Measurements from ENCODE around the gene BCAS3.
"Not testable (repeated sequence)": the region's sequence is repeated elsewhere in the genome, so short reads cannot be mapped to it uniquely, and the experiment has no call there.

BCAS3 gene

DNA sequence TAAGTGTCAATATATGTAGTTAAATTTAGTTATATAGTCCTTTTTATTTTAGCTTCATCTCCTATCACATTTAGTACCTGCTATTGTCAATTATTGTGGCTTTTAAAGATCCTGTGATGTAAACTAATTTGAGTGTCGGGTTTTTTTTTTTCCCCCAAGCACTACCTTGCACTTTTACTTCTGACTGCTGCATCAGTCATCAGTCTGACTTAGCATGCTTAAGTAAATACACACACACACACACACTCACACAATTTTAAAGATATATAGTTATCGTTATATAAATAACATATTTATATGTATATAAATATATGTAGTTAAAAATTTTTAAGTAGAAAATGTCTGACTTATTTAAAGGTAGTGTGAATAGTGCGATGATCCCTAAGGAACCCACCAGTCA is 127.2 kb downstream of the BCAS3 start:
- no peak for DNase-seq

- no peak for DNase-seq
Observed at GRCh38 chr17:60809421-60809820, 131.8 kb downstream of the BCAS3 start.

DNA sequence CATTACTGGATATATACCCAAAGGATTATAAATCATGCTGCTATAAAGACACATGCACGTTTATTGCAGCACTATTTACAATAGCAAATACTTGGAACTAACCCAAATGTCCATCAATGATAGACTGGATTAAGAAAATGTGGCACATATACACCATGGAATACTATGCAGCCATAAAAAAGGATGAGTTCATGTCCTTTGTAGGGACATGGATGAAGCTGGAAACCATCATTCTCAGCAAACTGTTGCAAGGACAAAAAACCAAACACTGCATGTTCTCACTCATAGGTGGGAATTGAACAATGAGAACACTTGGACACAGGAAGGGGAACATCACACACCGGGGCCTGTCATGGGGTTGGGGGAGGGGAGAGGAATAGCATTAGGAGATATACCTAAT is 137.3 kb downstream of the BCAS3 start:
- DNase-seq: not testable (repeated sequence)

GRCh38 chr17:60817192-60817591 is 139.5 kb downstream of the BCAS3 start:
- DNase-seq: no peak

DNA sequence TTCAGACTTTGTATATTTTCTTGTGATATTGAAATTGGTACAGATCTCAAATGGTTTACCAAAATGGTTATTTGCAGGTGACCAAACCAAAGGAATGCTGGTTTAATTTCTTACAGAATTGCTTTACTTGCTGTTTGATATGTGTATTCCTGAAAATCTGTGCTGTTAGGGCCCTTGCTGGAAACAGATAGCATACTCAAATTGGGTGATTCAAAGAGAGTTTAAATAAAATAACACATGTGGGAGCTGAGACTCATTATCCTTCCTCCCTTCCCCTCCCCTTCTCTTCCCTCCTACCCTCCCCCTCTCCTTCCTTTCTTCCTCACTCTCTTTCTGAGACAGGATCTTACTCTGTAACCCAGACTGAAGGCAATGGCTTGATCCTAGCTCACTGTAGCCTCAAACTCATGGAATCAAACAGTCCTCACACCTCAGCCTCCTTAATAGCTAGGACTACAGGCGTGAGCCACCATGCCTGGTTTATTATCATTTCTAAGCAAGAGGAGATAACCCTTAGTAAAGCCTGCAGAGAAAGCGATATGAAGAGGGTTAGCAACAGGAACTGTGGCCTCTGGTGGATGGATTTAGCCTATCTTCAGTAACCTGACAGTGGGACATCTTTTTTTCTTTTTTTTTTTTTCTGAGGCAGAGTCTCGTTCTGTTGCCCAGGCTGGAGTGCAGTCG is 141.9 kb downstream of the BCAS3 start:
- DNase-seq: no peak

GRCh38 chr17:60823515-60823914 is 145.9 kb downstream of the BCAS3 start:
- DNase-seq: no peak

GRCh38 chr17:60825351-60825750 is 147.7 kb downstream of the BCAS3 start:
- no peak for DNase-seq

DNA sequence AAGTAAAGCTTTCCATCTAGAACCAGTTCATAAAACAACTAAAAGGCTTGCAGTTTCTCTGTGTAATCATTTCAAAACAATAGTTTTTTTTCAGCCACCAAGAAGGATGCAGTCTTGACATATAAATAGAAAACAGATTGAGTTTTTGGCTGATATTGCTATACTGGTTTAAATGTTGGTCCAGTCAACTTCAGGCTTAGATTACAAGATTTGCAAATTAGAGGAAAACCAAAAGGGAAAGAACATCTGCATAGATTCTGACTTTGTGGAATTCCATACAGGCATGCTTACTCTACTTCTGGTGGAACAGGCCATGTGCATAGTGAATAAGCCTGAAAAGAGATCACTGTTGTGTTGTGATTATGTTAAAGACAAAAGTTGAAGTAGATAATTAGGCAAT is 150.3 kb downstream of the BCAS3 start:
- DNase-seq: no peak

DNA sequence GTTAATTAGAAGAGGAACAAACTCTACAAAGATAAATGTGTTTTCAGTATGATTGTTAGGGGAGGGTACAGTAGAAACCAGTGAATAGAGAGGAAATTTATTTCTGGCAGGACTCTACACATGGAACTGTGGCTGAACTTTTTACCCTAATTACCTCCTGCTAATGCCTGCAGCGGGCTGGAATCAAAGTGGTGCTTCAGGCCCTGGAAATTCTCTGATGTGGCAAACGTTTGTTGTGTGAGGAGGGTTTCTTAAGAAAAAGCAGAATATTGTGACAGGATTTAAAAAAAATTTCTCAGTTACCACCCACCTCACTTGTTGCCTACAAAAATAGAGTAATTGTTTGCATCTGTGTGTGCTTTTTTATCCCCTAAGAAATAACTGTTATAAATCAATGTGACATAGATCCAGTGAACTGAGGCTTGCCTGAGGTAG is 154.5 kb downstream of the BCAS3 start:
- DNase-seq: no peak

DNA sequence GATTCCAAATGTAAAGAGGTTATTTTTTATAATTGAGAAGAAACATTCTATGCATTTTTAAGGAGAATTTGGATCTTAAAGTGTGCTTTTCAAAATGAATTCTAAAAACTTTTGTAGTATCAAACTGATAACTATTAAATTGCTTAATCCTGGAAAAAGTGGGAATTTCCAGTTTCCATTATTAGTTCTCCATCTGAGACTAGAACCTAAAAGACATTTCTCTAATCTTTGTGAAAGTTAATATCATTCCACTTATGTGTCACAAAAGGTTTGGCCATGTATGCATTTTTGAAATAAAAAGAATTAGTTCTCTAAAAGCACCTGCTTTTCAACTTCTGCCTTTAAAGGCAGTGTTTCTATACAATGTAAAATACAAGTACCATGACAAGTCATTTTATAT is 155.0 kb downstream of the BCAS3 start:
- DNase-seq: no peak

DNA sequence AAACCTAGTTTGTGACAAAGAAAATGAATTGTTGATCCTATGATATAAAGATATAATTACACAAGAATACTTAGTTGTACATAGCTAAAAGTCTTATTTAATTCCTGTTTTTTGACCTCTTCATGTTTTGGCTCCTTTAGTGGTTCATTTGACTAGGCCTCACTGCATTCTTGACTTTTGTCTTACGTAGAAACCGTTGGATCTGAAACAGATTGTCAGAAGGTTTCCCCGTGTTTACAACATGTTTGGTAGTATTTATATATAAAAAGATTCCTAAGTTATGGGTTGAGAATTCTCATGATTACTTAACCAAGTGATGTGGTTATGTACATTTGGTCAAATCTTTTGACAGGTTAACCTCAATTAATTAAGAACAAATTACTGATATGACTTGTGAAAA is 162.8 kb downstream of the BCAS3 start:
- no peak for DNase-seq

- no peak for DNase-seq
Observed at GRCh38 chr17:60845012-60845411, 167.4 kb downstream of the BCAS3 start.

- no peak for DNase-seq
Observed at GRCh38 chr17:60846175-60846574, 168.5 kb downstream of the BCAS3 start.

DNA sequence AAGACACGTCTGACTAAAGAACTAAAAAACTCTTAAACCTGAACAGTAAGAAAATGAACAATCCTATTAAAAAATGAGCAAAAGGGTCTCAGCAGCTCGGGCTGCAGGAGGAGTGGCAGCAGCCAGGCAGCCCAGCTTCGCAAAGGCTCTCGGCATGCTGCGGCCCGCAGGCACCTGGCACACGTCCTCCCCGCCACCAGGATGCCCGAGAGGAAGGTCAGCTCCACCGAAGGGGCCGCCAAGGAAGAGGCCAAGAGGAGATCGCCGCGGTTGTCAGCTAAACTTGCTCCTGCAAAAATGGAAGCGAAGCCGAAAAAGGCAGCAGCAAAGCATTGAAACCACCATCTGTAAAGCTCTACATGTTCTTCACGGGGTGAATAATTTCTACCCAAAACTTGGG is 173.5 kb downstream of the BCAS3 start:
- DNase-seq: no peak

- DNase-seq: no peak
Observed at GRCh38 chr17:60857556-60858080, 180.0 kb downstream of the BCAS3 start.

DNA sequence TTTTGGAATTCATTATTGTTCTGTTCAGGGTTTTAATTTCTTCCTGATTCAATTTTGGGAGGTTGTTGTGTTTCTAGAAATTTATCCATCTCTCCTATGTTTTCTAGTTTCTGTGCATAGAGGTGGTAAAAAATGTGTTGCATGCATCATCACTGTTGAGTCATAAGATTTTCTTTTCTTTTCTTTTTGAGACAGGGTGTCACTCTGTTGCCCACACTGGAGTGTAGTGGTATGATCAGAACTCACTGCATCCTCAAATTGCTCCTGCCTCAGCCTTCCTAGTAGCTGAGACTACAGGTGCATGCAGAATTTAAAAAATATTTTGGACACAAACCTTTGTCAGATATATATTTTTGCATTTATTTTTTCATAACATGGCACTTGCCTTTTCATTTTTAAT is 184.8 kb downstream of the BCAS3 start:
- DNase-seq: no peak

DNA sequence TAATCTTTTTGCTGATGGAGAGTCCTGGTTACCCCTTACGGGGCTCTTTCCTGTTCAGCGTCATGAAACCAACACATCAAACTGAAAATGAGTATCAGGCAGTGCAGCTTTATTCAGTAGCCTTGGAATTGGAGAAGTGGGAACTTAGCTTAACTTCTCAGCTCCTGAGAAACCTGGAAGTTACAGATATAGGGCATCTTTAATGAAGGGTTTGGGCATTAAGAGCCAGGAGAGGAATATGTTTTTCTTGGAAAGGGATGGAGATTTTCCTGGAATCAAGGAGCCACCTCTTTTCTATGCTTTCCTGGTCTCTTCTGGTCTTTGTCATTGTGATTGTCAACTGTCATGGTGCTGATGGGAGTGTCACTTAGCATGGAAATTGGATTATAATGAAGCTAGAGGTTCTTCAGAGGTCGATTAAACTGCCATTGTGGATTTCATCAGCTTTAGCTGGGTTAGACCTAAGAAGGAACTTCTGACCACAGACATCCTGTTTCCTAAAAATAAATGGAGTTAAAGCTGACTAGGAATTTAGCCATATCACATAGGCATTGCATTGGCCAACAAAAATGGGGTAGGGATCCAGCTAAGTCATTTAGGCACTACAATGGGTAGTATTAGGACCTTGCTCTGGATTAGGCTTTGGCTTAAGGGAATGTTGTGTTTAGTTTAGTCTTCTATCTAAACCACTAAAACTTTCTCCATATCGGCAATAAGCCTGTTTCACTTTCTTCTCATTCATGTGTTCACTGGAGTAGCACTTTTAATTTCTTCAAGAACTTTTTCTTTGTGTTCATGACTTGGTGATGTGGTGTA is 186.4 kb downstream of the BCAS3 start:
- peak; percentile 8 for DNase-seq

DNA sequence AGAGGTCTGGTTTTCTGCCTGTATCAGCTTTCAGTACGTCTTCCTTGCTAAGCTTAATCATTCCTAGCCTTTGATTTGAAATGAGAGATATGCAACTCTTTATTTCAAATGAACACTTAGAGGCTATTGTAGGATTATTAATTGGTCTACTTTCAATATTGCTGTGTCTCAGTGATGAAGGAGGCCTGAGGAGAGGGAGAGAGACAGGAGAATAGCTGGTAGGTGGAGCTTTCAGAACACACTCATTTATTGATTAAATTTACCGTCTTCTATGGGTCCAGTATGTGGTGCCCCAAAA is 187.0 kb downstream of the BCAS3 start:
- DNase-seq: no peak

DNA sequence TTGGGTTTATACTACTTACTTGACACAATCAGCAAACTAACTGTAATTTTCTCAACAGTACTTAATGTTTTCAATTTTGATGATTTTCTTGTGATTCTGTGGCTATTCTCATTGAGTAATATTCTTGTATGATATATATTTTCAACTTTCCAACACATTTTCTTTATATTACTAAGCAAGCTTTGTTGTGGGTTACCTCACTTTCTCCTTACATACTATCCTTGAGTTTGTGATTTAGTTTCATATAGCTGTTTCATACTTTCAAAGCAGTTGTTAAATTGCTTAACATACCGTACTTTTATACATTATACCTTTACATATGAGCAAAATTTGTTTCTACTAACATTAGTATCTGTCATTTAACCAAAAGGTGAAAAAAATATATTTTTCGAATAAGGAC is 197.1 kb downstream of the BCAS3 start:
- DNase-seq: no peak

DNA sequence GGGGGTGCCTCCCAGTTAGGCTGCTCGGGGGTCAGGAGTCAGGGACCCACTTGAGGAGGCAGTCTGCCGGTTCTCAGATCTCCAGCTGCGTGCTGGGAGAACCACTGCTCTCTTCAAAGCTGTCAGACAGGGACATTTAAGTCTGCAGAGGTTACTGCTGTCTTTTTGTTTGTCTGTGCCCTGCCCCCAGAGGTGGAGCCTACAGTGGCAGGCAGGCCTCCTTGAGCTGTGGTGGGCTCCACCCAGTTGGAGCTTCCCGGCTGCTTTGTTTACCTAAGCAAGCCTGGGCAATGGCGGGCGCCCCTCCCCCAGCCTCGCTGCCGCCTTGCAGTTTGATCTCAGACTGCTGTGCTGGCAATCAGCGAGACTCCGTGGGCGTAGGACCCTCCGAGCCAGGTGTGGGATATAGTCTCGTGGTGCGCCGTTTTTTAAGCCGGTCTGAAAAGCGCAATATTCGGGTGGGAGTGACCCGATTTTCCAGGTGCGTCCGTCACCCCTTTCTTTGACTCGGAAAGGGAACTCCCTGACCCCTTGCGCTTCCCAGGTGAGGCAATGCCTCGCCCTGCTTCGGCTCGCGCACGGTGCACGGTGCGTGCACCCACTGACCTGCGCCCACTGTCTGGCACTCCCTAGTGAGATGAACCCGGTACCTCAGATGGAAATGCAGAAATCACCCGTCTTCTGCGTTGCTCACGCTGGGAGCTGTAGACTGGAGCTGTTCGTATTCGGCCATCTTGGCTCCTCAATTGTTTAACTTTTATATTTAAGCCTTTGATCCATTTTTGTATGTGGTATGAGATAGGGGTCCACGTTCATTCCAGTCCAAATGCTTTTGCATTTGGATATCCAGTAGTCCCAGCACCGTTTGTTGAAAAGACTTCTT is 209.3 kb downstream of the BCAS3 start:
- not testable (repeated sequence) for DNase-seq

DNA sequence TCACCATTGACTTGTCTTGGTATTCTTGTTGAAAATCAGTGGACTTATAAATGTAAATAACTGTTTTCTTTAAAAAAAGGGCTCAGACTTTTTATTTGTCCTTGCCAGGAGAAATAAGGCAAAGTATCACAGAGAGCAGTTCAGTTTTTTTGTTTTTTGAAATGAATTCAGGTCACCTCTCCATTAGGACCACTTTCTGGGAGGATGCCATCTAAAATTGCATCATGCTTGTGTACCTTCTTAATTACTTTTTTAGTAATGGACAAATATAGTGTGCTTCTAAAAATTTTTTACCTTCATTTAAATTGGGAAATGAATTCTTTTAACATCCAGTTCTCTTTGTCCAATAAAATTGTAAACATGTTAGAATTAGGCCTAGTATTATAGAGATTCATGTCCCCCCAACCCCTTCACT is 210.0 kb downstream of the BCAS3 start:
- no peak for DNase-seq

- DNase-seq: no peak
Observed at GRCh38 chr17:60888812-60889709, 211.4 kb downstream of the BCAS3 start.
